K562 (cell line): ENCODE data around the gene CDCP1. TPM values are rescaled to one million over a fixed set of nuclear protein-coding genes. Genes with fewer than 3 reads are reported as not detected.

Source experiments
- GABPB2 ChIP-seq: fragments of 250-450 bp; sonication (Bioruptor Pico); conservative IDR thresholded peaks from 2 replicates; pipeline ENCODE4 v1.5.1; 2021; ENCODE audit warnings: mild to moderate bottlenecking
- RAD51 ChIP-seq: fragments of 450-650 bp; IDR thresholded peaks from 2 replicates; pipeline ENCODE4 v1.7.1; 2016; ENCODE audit warnings: low read depth, mild to moderate bottlenecking, borderline replicate concordance
- RCOR1 ChIP-seq, 2 experiments: IDR thresholded peaks; 2 replicates each; pipeline ENCODE4 v1.6.1; 2012; ENCODE audit warnings: low read depth in 2 of 2, low read length in 2 of 2, borderline replicate concordance in 1 of 2, improper control_type of control experiment in 1 of 2
- TAF7 ChIP-seq: fragments of 450-650 bp; IDR thresholded peaks from 2 replicates; pipeline ENCODE4 v1.6.1; 2016; ENCODE audit warnings: missing genetic modification characterization, missing compliant biosample characterization
- ZFP30 ChIP-seq: fragments of 250-450 bp; sonication (Bioruptor Pico); IDR thresholded peaks from 2 replicates; pipeline ENCODE4 v1.8.0; 2022; ENCODE audit warnings: moderate library complexity, mild to moderate bottlenecking, inconsistent platforms, borderline replicate concordance
- ZNF23 ChIP-seq: fragments of 250-450 bp; sonication (Bioruptor Pico); IDR thresholded peaks from 2 replicates; pipeline ENCODE4 v1.4.0; 2020; ENCODE audit warnings: mild to moderate bottlenecking
- polyA plus RNA-seq, 8 experiments: library from polyadenylated mRNA; depleted of rRNA in 4 of 8; stranded (reverse) in 5 of 8; unstranded in 3 of 8; fragments of >200 nt; fragmentation: Nextera tagmentation in 2 of 8; fragmentation: Illumina TruSeq in 1 of 8; extraction: Ambion mirVana in 2 of 8; extraction: Trizol in 1 of 8; gene quantifications; 2 replicates each; pipeline versions ENCODE4 v1.2.1 to v1.2.3, GENCODE V29; 2011 to 2014; ENCODE audit warnings: inconsistent platforms in 1 of 8, missing spikeins in 1 of 8
- total RNA-seq, 7 experiments: library from RNA; depleted of rRNA in 6 of 7; stranded (reverse); fragments of >200 nt in 6 of 7; fragmentation: Illumina TruSeq in 2 of 7; extraction: Trizol in 2 of 7; gene quantifications; 2 replicates each; pipeline versions ENCODE4 v1.2.1 to v1.2.3, GENCODE V29; 2011 to 2021; ENCODE audit warnings: low replicate concordance in 1 of 7
- TF ChIP-seq, protein P1 (sequence below): fragments of 200-600 bp; sonication (generic); IDR thresholded peaks from one replicate; pipeline ENCODE4 v1.6.1; 2012; ENCODE audit warnings: mild to moderate bottlenecking, low read depth, low read length, inconsistent platforms
- TF ChIP-seq, protein P2 (sequence below), 2 experiments: fragments of 250-450 bp in 1 of 2; fragments of 450-650 bp in 1 of 2; sonication (Bioruptor Pico) in 1 of 2; IDR thresholded peaks; 2 replicates each; pipeline versions ENCODE4 v1.6.1 to v1.8.0; 2016 to 2021; ENCODE audit warnings: mild to moderate bottlenecking in 2 of 2, moderate library complexity in 2 of 2, missing compliant biosample characterization in 1 of 2, missing genetic modification characterization in 1 of 2
- TF ChIP-seq, protein P3 (sequence below): fragments of 450-650 bp; IDR thresholded peaks from 2 replicates; pipeline ENCODE4 v1.6.1; 2016; ENCODE audit warnings: low read depth, mild to moderate bottlenecking, moderate library complexity
- TF ChIP-seq, protein P4 (sequence below), 2 experiments: IDR thresholded peaks in 1 of 2; conservative IDR thresholded peaks in 1 of 2; 2 replicates each; pipeline ENCODE4 v1.6.1; 2016; ENCODE audit warnings: low read depth in 2 of 2, mild to moderate bottlenecking in 1 of 2, missing compliant biosample characterization in 1 of 2, missing genetic modification characterization in 1 of 2, moderate library complexity in 1 of 2

The CDCP1 gene
- total and polyA plus RNA-seq, 9 of the 15 experiments (the other 6 are each of a cell fraction or from before 2014, with no cell fraction given) = 3.9 to 16.4 (median 5.2) TPM

DNA sequence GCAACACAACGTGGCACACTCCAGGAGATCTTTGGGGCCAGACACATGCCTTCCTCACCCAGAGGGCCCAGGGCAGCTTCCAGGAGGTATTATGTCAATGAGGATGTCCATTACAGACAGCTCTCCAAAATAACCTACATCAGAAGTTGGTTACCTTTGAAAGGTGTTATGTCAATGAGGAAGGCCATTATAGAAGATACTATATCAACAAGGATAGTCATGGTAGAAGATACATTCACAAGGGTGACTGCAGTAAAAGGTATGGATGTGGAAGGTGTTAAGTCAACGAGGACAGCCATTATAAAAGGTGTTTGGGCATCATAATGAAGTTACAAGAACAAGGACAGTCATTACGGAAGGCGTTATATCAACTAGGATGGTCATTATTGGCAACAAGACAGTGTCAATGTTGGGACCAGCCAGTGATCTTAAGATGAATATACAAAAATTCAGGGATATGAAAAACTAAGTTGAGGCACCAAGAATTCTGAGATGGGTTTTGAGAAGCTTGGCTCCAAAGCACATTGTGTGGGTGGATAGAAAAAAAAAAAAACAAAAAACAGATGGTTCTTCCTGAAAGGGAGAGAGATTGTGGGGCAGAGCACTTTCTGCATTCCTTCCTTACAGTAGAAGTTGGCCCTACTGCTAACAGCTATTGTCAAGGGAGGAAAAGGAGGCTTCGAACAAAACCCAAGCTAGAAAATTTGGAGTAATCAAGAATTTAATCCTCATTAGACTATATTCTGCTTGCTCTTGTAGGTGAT, 11.2 kb downstream of the CDCP1 start (continued):
- TF ChIP-seq, protein P1, sequence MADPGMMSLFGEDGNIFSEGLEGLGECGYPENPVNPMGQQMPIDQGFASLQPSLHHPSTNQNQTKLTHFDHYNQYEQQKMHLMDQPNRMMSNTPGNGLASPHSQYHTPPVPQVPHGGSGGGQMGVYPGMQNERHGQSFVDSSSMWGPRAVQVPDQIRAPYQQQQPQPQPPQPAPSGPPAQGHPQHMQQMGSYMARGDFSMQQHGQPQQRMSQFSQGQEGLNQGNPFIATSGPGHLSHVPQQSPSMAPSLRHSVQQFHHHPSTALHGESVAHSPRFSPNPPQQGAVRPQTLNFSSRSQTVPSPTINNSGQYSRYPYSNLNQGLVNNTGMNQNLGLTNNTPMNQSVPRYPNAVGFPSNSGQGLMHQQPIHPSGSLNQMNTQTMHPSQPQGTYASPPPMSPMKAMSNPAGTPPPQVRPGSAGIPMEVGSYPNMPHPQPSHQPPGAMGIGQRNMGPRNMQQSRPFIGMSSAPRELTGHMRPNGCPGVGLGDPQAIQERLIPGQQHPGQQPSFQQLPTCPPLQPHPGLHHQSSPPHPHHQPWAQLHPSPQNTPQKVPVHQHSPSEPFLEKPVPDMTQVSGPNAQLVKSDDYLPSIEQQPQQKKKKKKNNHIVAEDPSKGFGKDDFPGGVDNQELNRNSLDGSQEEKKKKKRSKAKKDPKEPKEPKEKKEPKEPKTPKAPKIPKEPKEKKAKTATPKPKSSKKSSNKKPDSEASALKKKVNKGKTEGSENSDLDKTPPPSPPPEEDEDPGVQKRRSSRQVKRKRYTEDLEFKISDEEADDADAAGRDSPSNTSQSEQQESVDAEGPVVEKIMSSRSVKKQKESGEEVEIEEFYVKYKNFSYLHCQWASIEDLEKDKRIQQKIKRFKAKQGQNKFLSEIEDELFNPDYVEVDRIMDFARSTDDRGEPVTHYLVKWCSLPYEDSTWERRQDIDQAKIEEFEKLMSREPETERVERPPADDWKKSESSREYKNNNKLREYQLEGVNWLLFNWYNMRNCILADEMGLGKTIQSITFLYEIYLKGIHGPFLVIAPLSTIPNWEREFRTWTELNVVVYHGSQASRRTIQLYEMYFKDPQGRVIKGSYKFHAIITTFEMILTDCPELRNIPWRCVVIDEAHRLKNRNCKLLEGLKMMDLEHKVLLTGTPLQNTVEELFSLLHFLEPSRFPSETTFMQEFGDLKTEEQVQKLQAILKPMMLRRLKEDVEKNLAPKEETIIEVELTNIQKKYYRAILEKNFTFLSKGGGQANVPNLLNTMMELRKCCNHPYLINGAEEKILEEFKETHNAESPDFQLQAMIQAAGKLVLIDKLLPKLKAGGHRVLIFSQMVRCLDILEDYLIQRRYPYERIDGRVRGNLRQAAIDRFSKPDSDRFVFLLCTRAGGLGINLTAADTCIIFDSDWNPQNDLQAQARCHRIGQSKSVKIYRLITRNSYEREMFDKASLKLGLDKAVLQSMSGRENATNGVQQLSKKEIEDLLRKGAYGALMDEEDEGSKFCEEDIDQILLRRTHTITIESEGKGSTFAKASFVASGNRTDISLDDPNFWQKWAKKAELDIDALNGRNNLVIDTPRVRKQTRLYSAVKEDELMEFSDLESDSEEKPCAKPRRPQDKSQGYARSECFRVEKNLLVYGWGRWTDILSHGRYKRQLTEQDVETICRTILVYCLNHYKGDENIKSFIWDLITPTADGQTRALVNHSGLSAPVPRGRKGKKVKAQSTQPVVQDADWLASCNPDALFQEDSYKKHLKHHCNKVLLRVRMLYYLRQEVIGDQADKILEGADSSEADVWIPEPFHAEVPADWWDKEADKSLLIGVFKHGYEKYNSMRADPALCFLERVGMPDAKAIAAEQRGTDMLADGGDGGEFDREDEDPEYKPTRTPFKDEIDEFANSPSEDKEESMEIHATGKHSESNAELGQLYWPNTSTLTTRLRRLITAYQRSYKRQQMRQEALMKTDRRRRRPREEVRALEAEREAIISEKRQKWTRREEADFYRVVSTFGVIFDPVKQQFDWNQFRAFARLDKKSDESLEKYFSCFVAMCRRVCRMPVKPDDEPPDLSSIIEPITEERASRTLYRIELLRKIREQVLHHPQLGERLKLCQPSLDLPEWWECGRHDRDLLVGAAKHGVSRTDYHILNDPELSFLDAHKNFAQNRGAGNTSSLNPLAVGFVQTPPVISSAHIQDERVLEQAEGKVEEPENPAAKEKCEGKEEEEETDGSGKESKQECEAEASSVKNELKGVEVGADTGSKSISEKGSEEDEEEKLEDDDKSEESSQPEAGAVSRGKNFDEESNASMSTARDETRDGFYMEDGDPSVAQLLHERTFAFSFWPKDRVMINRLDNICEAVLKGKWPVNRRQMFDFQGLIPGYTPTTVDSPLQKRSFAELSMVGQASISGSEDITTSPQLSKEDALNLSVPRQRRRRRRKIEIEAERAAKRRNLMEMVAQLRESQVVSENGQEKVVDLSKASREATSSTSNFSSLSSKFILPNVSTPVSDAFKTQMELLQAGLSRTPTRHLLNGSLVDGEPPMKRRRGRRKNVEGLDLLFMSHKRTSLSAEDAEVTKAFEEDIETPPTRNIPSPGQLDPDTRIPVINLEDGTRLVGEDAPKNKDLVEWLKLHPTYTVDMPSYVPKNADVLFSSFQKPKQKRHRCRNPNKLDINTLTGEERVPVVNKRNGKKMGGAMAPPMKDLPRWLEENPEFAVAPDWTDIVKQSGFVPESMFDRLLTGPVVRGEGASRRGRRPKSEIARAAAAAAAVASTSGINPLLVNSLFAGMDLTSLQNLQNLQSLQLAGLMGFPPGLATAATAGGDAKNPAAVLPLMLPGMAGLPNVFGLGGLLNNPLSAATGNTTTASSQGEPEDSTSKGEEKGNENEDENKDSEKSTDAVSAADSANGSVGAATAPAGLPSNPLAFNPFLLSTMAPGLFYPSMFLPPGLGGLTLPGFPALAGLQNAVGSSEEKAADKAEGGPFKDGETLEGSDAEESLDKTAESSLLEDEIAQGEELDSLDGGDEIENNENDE = no peak
- TF ChIP-seq, protein P2, sequence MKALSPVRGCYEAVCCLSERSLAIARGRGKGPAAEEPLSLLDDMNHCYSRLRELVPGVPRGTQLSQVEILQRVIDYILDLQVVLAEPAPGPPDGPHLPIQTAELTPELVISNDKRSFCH (CRISPR knock-in tag; IDR thresholded peaks at IDR 0.05) = no peak
- TF ChIP-seq, protein P2 (tag; IDR thresholded peaks at IDR 0.05) = no peak
- TF ChIP-seq ZFP30 (CRISPR knock-in tag) (no peak), ZNF23 (CRISPR knock-in tag) (no peak), RAD51 (no peak), RCOR1 (IDR thresholded peaks at IDR 0.05; ENCODE audit: borderline replicate concordance in 1 of 2, low read depth in 2 of 2, low read length in 2 of 2) (no peak), GABPB2 (CRISPR knock-in tag) (no peak), TAF7 (no peak)
- TF ChIP-seq, protein P3, sequence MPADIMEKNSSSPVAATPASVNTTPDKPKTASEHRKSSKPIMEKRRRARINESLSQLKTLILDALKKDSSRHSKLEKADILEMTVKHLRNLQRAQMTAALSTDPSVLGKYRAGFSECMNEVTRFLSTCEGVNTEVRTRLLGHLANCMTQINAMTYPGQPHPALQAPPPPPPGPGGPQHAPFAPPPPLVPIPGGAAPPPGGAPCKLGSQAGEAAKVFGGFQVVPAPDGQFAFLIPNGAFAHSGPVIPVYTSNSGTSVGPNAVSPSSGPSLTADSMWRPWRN = no peak
- TF ChIP-seq, protein P4, sequence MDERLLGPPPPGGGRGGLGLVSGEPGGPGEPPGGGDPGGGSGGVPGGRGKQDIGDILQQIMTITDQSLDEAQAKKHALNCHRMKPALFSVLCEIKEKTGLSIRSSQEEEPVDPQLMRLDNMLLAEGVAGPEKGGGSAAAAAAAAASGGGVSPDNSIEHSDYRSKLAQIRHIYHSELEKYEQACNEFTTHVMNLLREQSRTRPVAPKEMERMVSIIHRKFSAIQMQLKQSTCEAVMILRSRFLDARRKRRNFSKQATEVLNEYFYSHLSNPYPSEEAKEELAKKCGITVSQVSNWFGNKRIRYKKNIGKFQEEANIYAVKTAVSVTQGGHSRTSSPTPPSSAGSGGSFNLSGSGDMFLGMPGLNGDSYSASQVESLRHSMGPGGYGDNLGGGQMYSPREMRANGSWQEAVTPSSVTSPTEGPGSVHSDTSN (CRISPR knock-in tag; IDR thresholded peaks at IDR 0.05; ENCODE audit: low read depth) = no peak
- TF ChIP-seq, protein P4 (tag; conservative IDR thresholded peaks at IDR 0.05; ENCODE audit: low read depth) = no peak
